Stimulated activated CD8-positive, alpha-beta memory T cell treated with anti-CD3 and anti-CD28 coated beads, Interleukin-7, amount 100 ng/mL, for 4 hours (primary cell): ENCODE measurements around the gene OSBPL1A.
A peak's percentile ranks its signal among the peaks of the same experiment; 100 is the strongest.

Source experiments
- DNase-seq, 2 donors: peaks; one replicate each; pipeline ENCODE4 v3.0.0-alpha.2; 2020; ENCODE audit warnings: low read depth in 2 of 2

OSBPL1A gene

DNA sequence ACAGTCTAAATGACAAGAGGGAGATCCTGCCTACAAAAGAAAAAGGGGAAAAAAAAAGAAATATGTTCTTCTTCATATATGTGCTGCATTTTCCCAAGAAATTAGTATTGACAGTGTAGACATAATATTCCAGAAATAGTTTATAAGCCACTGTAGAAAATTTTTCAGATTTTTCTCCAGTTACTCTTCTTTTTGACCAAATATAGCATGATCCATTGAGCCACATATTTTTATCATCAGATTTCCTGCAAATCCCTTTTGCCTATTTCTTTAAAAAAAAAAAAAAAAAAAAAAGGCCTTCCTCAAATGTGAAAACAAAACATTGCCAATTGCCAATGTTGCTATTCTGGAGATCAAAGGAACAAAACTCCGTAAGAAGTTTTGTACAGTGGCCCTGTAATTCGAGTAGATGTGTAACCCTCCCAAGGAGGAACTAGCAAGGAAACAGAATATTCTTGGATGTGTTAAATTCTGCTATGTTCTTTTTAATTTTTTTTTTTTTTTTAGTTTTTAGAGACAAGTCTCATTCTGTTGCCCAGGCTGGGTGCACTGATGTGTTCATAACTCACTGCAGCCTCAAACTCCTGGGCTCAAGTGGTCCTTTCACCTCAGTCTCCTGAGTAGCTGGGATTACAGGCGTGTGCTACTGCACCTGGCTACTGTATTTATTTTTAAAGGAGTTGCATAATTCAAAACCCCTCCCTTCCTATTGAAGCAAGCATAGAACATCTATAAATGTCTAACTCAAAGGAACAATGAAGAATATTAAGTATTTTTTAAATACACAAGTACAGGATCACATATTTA is 271.3 kb downstream of the OSBPL1A start:
- no peak for DNase-seq

DNA sequence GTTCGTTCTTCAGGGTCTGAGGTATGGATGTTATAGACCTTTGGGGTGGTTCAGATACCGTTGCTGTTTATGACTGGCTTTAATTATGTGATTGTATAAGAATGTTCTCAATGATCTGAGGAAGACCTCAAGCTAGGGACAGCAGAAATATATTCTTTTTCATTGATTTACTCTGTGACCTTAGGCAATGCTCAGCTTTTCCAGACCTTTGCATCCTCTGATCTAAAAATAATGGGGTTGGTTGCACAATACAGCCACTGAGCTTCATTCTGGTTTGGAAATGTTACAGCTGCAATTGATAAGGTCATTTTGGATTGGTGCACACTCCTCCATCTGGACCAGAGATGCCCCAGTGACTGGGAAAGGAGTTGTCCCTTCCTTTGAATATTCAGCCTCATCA is 276.0 kb downstream of the OSBPL1A start:
- no peak for DNase-seq

DNA sequence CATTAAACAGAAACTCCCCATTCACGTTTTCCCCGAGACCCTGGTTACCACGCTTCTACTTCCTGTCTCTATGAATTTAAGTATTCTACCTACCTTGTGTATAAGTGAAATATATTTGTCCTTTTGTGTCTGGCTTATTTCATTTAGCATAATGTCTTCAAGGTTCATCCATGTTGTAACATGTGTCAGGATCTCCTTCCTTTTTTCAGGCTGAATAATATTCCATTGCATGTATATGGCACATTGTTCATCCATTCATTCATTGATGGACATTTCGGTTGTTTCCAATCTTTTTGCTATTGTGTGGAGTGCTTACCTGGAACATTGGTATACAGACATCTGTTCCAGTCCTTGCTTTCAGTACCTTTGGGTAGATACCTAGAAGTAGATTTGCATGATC is 276.9 kb downstream of the OSBPL1A start:
- no peak for DNase-seq

DNA sequence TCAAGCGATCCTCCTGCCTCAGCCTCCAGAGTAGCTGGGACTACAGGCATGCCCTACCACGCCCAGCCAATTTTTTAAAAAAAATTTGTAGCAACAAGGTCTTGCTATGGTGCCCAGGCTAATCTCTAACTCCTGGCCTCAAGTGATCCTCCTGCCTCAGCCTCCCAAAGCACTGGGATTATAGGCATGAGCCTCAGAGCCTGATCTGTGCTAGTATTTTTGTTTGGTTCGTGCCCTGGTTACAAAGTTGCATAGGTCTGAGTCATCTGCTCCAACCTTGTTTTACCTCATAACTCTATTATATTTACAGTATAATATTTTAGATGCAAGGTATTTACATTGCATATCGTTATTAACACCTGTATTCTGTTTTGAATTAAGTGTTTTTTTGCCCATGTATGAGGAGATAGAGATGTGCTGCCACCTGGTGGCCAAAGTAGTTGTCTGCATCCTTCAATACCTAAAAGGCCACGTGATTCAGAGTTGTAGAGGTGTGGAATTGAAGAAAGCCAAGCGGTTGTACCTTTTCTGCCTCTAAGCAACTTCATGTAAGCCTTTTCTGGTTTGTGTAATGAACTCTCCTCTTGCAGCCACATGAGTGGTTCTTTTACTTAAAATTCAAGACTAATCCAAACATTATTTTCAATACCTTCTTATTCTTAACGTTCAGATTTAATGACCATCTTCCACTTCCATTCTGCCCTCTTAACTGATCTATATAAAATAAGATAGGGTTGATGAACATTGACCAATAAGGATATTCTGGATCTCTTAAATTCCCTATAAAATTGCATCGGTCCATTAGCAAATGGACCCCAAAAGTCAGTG is 278.7 kb downstream of the OSBPL1A start:
- DNase-seq, result peak; percentile 58 to 61

DNA sequence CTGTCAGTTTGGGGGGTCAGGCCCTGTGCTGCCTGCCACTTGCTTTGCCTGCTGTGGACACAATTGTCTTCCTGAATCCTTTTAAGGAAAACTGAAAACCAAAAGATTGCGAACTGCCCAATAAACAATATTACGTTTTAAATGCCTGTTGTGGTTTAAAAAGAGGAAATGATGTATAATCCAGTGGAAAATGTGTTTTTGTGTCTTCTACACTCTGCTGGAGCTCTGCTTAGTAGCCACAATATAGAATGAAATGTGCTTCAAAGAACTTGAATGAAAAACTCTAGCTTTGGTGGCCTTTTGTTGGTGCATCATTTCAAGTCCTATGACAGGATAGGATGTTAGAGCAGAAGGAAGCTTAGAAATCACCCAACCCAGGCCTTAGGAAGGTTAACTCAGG is 282.0 kb downstream of the OSBPL1A start:
- no peak for DNase-seq

DNA sequence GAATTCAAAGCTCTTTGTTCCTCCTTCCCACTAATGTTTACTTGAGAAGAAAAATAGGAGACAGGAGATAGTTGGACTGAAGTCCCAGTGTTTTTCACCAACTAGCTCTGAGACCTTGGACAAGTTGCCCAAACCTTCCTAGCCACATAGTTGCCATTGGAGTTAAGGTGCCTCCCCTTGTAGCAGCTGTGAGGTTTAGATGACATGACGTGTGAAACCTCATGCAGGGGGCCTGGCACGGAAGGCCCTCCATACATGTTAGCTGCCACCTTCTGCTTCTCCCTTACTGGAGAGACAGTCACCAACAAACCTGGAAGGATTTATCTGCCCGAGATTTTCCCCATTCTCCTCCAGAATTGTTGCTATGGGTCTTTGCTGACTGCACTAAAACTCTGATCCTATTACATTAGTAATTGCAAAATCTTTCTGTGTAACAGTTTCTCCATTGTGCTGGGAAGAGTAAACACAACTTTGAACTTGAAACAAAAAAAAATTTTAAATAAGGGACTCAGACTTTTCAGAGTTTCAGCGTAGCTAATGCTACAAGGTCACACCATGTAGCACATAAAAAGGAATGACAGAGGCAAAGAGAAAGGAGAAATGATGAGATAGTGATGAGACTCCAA is 282.6 kb downstream of the OSBPL1A start:
- no peak for DNase-seq

DNA sequence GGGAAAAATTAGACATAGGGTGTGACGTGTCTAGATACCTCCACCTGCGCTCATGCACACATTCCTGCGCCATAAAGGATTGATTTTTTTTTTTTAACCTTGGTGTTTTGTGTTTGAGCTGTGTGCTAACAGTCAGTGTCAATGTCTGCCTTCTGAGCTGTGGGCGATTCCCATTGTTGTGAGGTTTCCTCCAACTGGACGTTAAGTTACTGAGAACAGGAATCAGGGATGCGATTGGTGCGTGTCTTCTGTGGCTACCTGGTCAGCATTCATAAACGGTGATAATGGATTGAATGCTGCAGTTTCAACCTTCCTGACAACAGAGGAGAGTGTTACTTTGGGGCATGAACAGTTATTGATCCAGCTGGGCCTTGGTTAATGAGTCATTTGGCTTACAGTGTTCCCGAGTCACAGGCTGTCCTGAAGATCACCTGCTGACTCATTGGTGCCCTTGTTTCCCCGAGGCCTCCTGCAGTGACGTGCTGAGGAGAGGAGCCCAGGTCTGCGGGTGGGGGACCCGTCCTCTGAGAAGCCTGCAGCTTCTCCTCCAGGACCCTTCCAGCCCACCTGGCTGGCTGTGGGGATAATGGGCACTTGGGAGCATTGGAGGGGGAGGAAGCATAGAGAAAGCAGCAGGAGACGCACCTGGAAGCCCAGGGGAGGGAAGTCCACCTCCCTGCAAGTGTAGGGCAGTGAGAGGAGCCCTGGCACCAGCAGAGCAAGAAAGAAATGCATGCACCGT is 284.6 kb downstream of the OSBPL1A start:
- DNase-seq, result no peak

DNA sequence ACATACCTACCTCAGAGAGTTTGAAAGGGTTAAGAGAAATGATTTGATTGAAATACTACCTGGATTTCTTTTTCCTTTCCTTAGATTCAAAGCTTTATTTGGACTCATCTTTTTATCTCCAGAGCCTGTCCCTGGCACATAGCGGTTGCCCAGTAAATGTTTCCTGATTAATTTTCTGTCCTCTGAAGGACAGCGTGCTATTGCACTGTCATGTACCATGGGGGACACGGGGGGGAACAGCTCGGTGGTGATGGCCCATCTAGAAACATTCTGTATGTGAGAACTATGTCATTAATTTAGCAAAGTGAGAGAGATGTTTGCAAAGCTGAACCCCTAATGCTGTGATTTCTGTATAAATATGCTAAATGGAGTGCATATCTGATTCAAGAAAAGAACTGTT is 285.2 kb downstream of the OSBPL1A start:
- no peak for DNase-seq
